Measurements from ENCODE around the gene RNF7.
"Not testable (repeated sequence)": the region's sequence is repeated elsewhere in the genome, so short reads cannot be mapped to it uniquely, and the experiment has no call there.

Gene RNF7

GRCh38 chr3:141777957-141778813 is 40.1 kb downstream of the RNF7 start:
- no peak for DNase-seq (ENCODE audit: low read depth in 3 of 3, low spot score in 1 of 3)

- no peak for DNase-seq (ENCODE audit: low read depth in 3 of 3, low spot score in 1 of 3)
Measured at GRCh38 chr3:141779667-141780066, 41.6 kb downstream of the RNF7 start.

GRCh38 chr3:141782386-141782932 is 44.4 kb downstream of the RNF7 start:
- DNase-seq (ENCODE audit: low read depth in 3 of 3, low spot score in 1 of 3): no peak

GRCh38 chr3:141783632-141784031 is 45.5 kb downstream of the RNF7 start:
- no peak for DNase-seq (ENCODE audit: low read depth in 3 of 3, low spot score in 1 of 3)

DNA sequence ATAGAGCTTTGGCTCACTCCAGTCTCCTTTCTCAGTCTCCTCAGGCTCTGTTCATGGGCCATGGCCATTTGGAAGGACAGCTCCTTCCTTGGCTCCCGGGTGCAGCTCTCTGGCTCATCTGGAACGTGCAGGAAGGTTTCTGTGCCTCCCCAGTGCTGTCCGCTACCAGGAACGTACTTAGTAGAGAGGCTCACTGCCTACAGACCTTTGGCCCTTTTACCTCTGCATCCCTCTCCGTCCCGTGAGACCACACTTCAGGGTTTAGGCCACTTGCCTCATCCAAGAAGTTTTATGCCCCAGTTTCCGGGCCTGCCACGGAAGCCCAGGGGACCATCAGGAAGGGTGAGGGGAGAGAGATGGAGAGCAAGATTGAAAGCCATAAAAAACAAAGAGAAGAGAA is 46.0 kb downstream of the RNF7 start:
- DNase-seq (ENCODE audit: low read depth in 3 of 3, low spot score in 1 of 3): no peak

GRCh38 chr3:141784531-141784930 is 46.4 kb downstream of the RNF7 start:
- no peak for DNase-seq (ENCODE audit: low read depth in 3 of 3, low spot score in 1 of 3)

- DNase-seq (ENCODE audit: low read depth in 3 of 3, low spot score in 1 of 3): no peak
Measured at GRCh38 chr3:141788149-141788548, 50.1 kb downstream of the RNF7 start.

GRCh38 chr3:141788750-141789149 is 50.7 kb downstream of the RNF7 start:
- DNase-seq (ENCODE audit: low read depth in 3 of 3, low spot score in 1 of 3): not testable (repeated sequence)

DNA sequence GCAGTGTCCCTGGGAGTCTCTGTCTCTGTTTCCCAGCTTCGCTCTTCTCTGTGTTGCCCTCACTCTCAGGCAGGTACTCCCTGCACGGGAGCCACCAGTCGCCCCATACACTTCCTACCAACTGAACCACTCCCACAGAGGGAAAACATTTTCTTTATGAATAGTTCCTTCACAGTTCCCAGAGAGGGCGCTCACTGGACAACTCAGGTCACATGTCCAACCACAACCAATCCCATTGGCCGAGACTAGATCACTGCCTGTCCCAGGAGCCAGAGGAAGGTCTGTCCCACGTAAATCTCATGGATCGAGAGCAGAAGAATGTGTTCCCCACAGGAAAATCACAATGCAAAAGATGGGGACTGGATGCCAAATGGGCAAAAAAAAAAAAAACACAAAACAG is 51.2 kb downstream of the RNF7 start:
- no peak for DNase-seq (ENCODE audit: low read depth in 3 of 3, low spot score in 1 of 3)

DNA sequence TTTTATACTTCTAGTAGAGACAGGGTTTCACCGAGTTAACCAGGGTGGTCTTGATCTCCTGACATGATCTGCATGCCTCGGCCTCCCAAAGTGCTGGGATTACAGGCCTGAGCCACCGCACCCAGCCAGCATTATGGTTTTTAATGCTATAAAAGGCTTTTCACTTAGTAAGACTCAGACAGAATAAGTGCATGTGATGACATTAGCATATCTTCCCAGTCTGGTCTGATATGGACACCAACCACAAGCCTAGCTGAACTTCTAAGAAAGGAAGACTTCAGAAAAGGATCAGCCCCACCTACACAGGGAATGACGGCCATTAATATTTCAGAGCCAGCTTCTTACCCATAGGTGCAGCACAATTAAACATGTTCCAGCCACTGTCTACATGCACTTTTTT is 52.1 kb downstream of the RNF7 start:
- no peak for DNase-seq (ENCODE audit: low read depth in 3 of 3, low spot score in 1 of 3)

DNA sequence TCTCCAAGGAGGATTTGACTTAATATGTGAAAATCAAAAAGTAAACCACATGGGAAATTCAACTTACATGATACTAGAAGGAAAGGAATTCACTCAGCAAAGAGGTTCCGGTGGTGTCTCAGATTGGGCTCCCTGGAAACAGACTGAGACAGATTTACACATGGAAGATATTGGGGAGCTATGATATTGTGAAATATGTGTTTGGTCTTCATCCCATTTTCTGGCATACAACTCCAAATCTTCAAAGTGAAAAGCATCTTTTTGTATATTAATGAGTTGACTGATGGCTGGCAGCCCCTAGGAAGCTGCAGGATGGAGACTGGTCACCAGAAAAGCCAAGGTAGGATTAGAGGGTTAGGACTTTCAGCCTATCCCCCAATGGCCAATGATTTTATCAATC is 54.4 kb downstream of the RNF7 start:
- no peak for DNase-seq (ENCODE audit: low read depth in 3 of 3, low spot score in 1 of 3)

DNA sequence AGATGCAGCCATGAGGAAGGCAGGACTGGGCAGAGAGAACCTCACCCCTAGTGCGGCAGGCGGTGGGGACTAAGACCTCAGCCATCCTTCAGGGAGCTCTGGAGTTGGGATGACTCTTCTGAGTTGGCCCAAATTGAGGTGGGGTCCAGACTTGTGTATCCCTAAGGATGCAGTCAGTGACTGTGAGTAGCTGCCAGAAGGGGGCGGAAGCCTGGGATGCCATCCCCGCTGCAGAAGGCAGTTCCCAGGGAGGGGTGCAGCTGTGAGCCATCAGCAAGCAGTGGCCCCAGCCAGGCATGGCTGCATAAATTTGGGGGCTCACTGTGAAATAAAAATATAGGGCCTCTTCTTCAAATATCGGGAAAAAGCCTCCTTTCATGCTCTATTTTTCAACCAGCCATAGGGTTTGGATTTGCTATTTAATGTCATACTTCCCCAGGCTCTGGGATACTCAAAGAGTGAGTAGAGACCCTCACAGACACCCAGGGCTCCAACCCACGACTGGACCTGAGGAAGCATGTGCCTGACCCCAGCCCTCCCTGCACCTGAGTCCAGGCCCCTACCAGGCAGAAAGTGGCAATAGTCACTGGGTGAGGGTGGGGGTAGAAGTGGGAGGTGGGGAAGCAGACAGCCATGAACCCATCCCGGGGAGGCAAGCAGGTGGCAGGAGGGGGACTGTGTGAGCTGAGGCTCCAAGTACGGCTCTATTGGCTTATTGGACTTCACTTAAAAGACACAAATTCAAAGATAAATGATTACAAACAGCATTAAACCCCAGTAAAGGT is 55.6 kb downstream of the RNF7 start:
- no peak for DNase-seq (ENCODE audit: low read depth in 3 of 3, low spot score in 1 of 3)

DNA sequence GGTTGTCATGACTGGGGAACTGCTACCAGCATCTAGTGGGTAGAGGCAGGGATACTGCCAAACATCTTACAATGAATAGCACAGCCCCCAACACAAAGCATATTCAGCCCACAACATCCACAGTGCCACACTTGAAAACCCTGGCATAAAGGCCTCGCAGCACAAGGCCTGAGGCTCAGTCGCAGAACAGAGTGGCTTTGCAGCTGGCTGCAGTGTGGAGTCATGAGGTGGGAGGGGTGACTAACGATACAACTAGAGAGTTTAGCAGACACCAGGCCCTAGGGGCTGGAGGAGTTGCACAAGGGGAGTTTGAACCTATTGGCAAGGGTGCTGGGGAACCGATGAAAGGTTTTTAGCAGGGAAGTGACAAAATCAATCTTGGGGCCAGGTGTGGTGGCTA is 57.2 kb downstream of the RNF7 start:
- DNase-seq (ENCODE audit: low read depth in 3 of 3, low spot score in 1 of 3): no peak

- no peak for DNase-seq (ENCODE audit: low read depth in 3 of 3, low spot score in 1 of 3)
Measured at GRCh38 chr3:141795741-141796080, 57.6 kb downstream of the RNF7 start.

DNA sequence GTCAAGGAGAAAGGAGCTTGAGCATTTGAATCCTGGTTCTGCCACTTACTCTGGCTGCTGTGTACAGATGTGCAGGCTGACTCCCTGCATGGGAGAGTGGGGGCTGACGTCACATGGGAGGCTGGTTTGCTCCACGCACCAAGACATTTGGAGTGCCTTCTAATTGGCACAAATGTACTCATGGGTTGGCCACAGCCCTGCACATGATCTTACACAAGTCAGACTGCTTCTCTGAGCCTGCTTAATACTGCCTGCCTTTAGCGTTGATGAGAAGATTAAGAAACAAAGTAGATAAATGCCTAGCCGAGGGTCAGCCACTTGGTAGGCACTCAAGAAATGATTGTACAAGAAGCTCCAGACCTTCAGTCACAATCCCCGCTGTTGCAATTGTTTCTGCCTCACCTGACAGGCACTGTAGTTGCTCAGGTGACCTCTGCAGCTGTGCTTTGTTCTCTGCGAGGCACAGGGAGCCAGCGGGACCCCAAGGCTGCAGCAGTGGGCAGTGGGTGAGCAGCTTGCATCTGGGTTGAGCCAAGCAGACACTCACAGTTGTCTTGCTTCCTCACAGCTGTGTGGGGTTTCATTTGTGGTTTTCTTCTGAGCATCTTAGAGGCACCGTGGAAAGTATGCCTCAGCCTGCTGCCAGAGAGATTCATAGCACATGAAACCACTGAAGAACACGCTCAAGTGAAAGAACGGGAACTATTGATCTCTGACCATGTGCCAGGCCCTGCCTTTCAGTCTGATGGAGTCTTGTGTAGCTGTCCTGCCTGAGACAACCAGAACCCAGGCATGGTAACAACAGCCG is 58.2 kb downstream of the RNF7 start:
- peak in 2 of 3 donors; percentile 21 to 41 for DNase-seq (ENCODE audit: low read depth in 3 of 3, low spot score in 1 of 3)

Data from stimulated activated CD4-positive, alpha-beta T cell treated with anti-CD3 and anti-CD28 coated beads, TNF-alpha, amount 100 ng/mL, for 1 hour (primary cell).